Measurements from ENCODE around the gene OR5AC2.

OR5AC2 gene

GRCh38 chr3:98086873-98087272 is at the start of gene OR5AC2:
TSS of gene OR5AC2 (plus strand) at chr3:98087173. CDS start at chr3:98087173, 0 bp downstream.
- no peak for FAIRE-seq

- no peak for FAIRE-seq
These were observed 48.7 kb upstream of the OR5AC2 start for GRCh38 chr3:98038286-98038685.

GRCh38 chr3:98038876-98039275 is 48.1 kb upstream of the OR5AC2 start:
- FAIRE-seq: no peak

GRCh38 chr3:98039322-98040024 is 47.5 kb upstream of the OR5AC2 start:
- FAIRE-seq: peak; percentile 94

GRCh38 chr3:98041350-98041749 is 45.6 kb upstream of the OR5AC2 start:
- FAIRE-seq: no peak

GRCh38 chr3:98048586-98048985 is 38.4 kb upstream of the OR5AC2 start:
- no peak for FAIRE-seq

- no peak for FAIRE-seq
These were observed 37.7 kb upstream of the OR5AC2 start for GRCh38 chr3:98049271-98049670.

- no peak for FAIRE-seq
These were observed 30.9 kb upstream of the OR5AC2 start for GRCh38 chr3:98056035-98056434.

GRCh38 chr3:98057631-98058030 is 29.3 kb upstream of the OR5AC2 start:
- FAIRE-seq: no peak

- no peak for FAIRE-seq
These were observed 28.6 kb upstream of the OR5AC2 start for GRCh38 chr3:98058244-98058960.

GRCh38 chr3:98068824-98069223 is 18.1 kb upstream of the OR5AC2 start:
- peak; percentile 23 for FAIRE-seq

- FAIRE-seq: no peak
These were observed 16.1 kb upstream of the OR5AC2 start for GRCh38 chr3:98070840-98071239.

GRCh38 chr3:98073486-98073885 is 13.5 kb upstream of the OR5AC2 start:
- FAIRE-seq: no peak

GRCh38 chr3:98095882-98096281 is 8.9 kb downstream of the OR5AC2 start:
- FAIRE-seq: no peak

- no peak for FAIRE-seq
These were observed 12.9 kb downstream of the OR5AC2 start for GRCh38 chr3:98099848-98100247.

GRCh38 chr3:98108162-98108561 is 21.2 kb downstream of the OR5AC2 start:
- FAIRE-seq: no peak

- no peak for FAIRE-seq
These were observed 23.0 kb downstream of the OR5AC2 start for GRCh38 chr3:98109807-98110549.

GRCh38 chr3:98110550-98110908 is 23.6 kb downstream of the OR5AC2 start:
- FAIRE-seq: no peak

GRCh38 chr3:98114264-98114663 is 27.3 kb downstream of the OR5AC2 start:
- FAIRE-seq: no peak

- no peak for FAIRE-seq
These were observed 28.7 kb downstream of the OR5AC2 start for GRCh38 chr3:98115717-98116116.

GRCh38 chr3:98130421-98130820 is 43.4 kb downstream of the OR5AC2 start, which contains the start of gene OR5H1:
TSS of gene OR5H1 (plus strand) at chr3:98130721. CDS start at chr3:98132698, 1,977 bp downstream.
- FAIRE-seq: no peak

GRCh38 chr3:98136631-98137030 is 49.7 kb downstream of the OR5AC2 start:
- no peak for FAIRE-seq
